C4-2B (cell line): Measurements from ENCODE around the gene ASXL1.

Source experiments
- CTCF ChIP-seq: fragments of 450-650 bp; conservative IDR thresholded peaks from 2 replicates; pipeline ENCODE4 v1.5.1; 2017; ENCODE audit warnings: mild to moderate bottlenecking
- ZFX ChIP-seq: fragments of 450-650 bp; IDR thresholded peaks from 2 replicates; pipeline ENCODE4 v1.6.1; 2017

- TF ChIP-seq CTCF, result no peak
- no peak for TF ChIP-seq ZFX
Measured at GRCh38 chr20:32358883-32359632, 927 bp downstream of the ASXL1 start.
